PC-9 (cell line): Measurements from ENCODE around the gene RBM28. TPM values are rescaled to one million over a fixed set of nuclear protein-coding genes. Genes with fewer than 3 reads are reported as not detected.

ENCODE experiments used
- BruUV-seq: library from RNA; stranded (reverse); fragments of 400-500 nt; replicated peaks from 2 replicates; lab custom pipeline; 2021; lab: Mats Ljungman, UMichigan
- CTCF ChIA-PET: fragments of 300-600 bp; sonication (Branson Sonifier 250); formaldehyde crosslinking; loops from one replicate; lab custom pipeline; 2022; ENCODE audit warnings: antibody characterized with exemption; lab: Charles Lee
- POLR2A ChIA-PET: fragments of 300-600 bp; sonication (Branson Sonifier 250); formaldehyde crosslinking; loops from one replicate; lab custom pipeline; 2022; ENCODE audit warnings: antibody characterized with exemption; ENCODE audit not compliant: unreplicated experiment; lab: Charles Lee
- DNase-seq, 2 experiments: peaks; one replicate each; pipeline versions ENCODE4 v3.0.0 to v3.0.0-alpha.2; 2015 to 2022; ENCODE audit warnings: mixed read lengths in 1 of 2
- H2AFZ ChIP-seq: fragments of 200-600 bp; sonication (generic); 2 replicates; pipeline ENCODE4 v1.8.1; 2017; ENCODE audit warnings: antibody characterized with exemption
- H3F3A ChIP-seq: fragments of 200-600 bp; sonication (generic); 2 replicates; pipeline ENCODE4 v1.8.1; 2017; ENCODE audit warnings: antibody characterized with exemption, mild to moderate bottlenecking, low read depth; ENCODE audit not compliant: insufficient read depth
- H3K27ac ChIP-seq: fragments of 200-600 bp; sonication (generic); 2 replicates; pipeline ENCODE4 v1.6.1; 2016; ENCODE audit warnings: mixed run types
- H3K27me3 ChIP-seq: fragments of 200-600 bp; sonication (generic); 2 replicates; pipeline ENCODE4 v1.6.1; 2016; ENCODE audit warnings: low read depth, mixed run types; ENCODE audit not compliant: insufficient read depth
- H3K36me3 ChIP-seq: fragments of 200-600 bp; sonication (generic); 2 replicates; pipeline ENCODE4 v1.6.1; 2016; ENCODE audit warnings: low read depth, mixed run types
- H3K4me1 ChIP-seq: fragments of 200-600 bp; sonication (generic); replicated peaks from 2 replicates; pipeline ENCODE4 v1.6.1; 2016; ENCODE audit warnings: mixed run types; ENCODE audit not compliant: insufficient read depth
- H3K4me2 ChIP-seq: fragments of 200-600 bp; sonication (generic); 2 replicates; pipeline ENCODE4 v1.6.1; 2017; ENCODE audit warnings: mixed run types
- H3K4me3 ChIP-seq: fragments of 200-600 bp; sonication (generic); 2 replicates; pipeline ENCODE4 v1.6.1; 2016; ENCODE audit warnings: mixed run types
- H3K79me2 ChIP-seq: fragments of 200-600 bp; sonication (generic); 2 replicates; pipeline ENCODE4 v1.6.1; 2017; ENCODE audit warnings: low read depth, mixed run types
- H3K9me2 ChIP-seq: fragments of 200-600 bp; sonication (generic); 2 replicates; pipeline ENCODE4 v1.8.1; 2017; ENCODE audit warnings: mild to moderate bottlenecking; ENCODE audit not compliant: insufficient read depth
- H3K9me3 ChIP-seq: fragments of 200-600 bp; sonication (generic); 2 replicates; pipeline ENCODE4 v1.8.1; 2016; ENCODE audit warnings: low read depth; ENCODE audit not compliant: insufficient read depth
- H4K20me1 ChIP-seq: fragments of 200-600 bp; sonication (generic); 2 replicates; pipeline ENCODE4 v1.8.1; 2017; ENCODE audit not compliant: insufficient read depth
- EZH2 ChIP-seq: fragments of 200-600 bp; sonication (generic); IDR thresholded peaks from 2 replicates; pipeline ENCODE4 v1.8.0; 2017; ENCODE audit warnings: antibody characterized with exemption, low read depth
- intact Hi-C: fragments of 100-400 bp; cut with micrococcal nuclease; formaldehyde crosslinking; loops from one replicate; pipeline ENCODE4 v1.10.0; 2022; ENCODE audit not compliant: unreplicated experiment
- total RNA-seq: library from RNA; stranded (reverse); gene quantifications from 2 replicates; pipeline ENCODE4 v1.2.3, GENCODE V29; 2021
- TF ChIP-seq, protein P1 (sequence below): fragments of 200-600 bp; sonication (generic); conservative IDR thresholded peaks from 2 replicates; pipeline ENCODE4 v1.6.1; 2017; ENCODE audit warnings: mixed run types, antibody characterized with exemption, mild to moderate bottlenecking, moderate library complexity

Gene RBM28
- total RNA-seq, 1 experiment from 2014 or later = 59.6 TPM

DNA sequence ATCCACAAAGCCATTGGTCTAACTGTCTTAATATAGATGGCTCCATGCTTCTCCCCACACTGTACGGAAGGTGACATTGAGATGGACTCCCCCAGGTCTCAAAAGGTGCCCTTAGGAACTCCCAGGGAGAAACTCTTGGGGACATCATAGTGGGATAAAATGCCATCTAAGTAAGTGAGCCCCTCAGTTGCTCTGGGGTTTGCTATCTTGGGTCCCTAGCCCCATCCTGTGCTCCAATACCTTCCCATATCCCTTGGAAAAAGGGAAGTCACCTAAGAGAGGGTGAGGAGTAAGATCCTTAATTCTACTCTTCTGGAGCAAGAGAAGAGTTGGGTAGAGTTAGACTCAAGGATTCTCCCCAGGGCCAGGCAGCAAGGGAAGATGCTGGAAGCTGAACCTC, 9.9 kb upstream of the RBM28 start:
- no peak overlapping the region for H3K4me3 ChIP-seq
- peaks cover 8% of the 10 kb centered on the region; the same call in 1 of the 2 replicates for H3F3A ChIP-seq
- intact Hi-C loops = no loop called here
- no peak for DNase-seq
- H3K27ac ChIP-seq = no peak overlapping the region
- H4K20me1 ChIP-seq = no peaks in the 10 kb centered on the region
- no peak overlapping the region for H2AFZ ChIP-seq
- H3K9me3 ChIP-seq = no peaks in the 10 kb centered on the region
- TF ChIP-seq, protein P1, sequence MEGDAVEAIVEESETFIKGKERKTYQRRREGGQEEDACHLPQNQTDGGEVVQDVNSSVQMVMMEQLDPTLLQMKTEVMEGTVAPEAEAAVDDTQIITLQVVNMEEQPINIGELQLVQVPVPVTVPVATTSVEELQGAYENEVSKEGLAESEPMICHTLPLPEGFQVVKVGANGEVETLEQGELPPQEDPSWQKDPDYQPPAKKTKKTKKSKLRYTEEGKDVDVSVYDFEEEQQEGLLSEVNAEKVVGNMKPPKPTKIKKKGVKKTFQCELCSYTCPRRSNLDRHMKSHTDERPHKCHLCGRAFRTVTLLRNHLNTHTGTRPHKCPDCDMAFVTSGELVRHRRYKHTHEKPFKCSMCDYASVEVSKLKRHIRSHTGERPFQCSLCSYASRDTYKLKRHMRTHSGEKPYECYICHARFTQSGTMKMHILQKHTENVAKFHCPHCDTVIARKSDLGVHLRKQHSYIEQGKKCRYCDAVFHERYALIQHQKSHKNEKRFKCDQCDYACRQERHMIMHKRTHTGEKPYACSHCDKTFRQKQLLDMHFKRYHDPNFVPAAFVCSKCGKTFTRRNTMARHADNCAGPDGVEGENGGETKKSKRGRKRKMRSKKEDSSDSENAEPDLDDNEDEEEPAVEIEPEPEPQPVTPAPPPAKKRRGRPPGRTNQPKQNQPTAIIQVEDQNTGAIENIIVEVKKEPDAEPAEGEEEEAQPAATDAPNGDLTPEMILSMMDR = no peak
- TF ChIP-seq EZH2 = no peak
- no peaks in the 10 kb centered on the region for H3K79me2 ChIP-seq
- peaks cover 39% of the 10 kb centered on the region for H3K4me1 ChIP-seq
- BruUV-seq = no TSS peak
- CTCF ChIA-PET = interaction anchor here (0.6 to 0.7 kb wide), 2 partner anchors 34 to 68 kb away, joined by 5 to 7 read pairs; no protein-coding TSS in a partner anchor
- POLR2A ChIA-PET = no interaction called here
- H3K27me3 ChIP-seq = no peaks in the 10 kb centered on the region
- no peaks in the 10 kb centered on the region for H3K9me2 ChIP-seq
- H3K4me2 ChIP-seq = no peak overlapping the region
- 0 out of 2 replicates have a peak, but pooled peaks cover 4% of the 10 kb centered on the region for H3K36me3 ChIP-seq

DNA sequence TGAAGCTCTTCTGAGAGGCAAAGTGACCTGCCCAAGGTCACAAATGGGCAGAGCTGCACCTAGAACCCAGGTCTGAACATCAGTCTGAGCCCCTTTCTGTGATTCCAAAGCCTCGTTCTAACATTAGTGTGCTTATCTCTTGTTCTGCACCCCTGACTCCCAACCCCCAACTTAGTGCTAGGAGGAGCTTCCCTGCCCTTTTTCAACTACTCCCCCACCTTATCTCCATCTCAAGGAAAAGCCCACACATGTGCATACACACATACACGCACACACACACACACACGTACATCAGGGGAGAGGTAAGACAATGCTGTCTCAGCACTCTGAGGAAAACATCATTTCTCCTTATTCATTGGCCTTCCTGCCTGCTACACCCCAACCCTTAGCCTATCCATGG, 9.5 kb upstream of the RBM28 start:
- H3K9me2 ChIP-seq = no peaks in the 10 kb centered on the region
- H3K27ac ChIP-seq = no peak overlapping the region
- no peaks in the 10 kb centered on the region for H3K79me2 ChIP-seq
- no peaks in the 10 kb centered on the region for H3K27me3 ChIP-seq
- no peak overlapping the region for H3K4me2 ChIP-seq
- no peaks in the 10 kb centered on the region for H3K9me3 ChIP-seq
- H3K4me3 ChIP-seq = no peak overlapping the region
- H2AFZ ChIP-seq = no peak overlapping the region
- ChIA-PET CTCF (interaction anchor here (0.7 kb wide), 1 partner anchor 37 kb away, joined by 5 read pairs; no protein-coding TSS in a partner anchor), POLR2A (no interaction called here)
- H3K4me1 ChIP-seq = peaks cover 35% of the 10 kb centered on the region
- BruUV-seq = no TSS peak
- H3K36me3 ChIP-seq = no peaks in the 10 kb centered on the region
- H4K20me1 ChIP-seq = no peaks in the 10 kb centered on the region
- intact Hi-C loops = no loop called here
- DNase-seq = no peak
- H3F3A ChIP-seq = peaks cover 8% of the 10 kb centered on the region; the same call in 1 of the 2 replicates
- TF ChIP-seq EZH2 = no peak
- TF ChIP-seq, protein P1 = no peak

DNA sequence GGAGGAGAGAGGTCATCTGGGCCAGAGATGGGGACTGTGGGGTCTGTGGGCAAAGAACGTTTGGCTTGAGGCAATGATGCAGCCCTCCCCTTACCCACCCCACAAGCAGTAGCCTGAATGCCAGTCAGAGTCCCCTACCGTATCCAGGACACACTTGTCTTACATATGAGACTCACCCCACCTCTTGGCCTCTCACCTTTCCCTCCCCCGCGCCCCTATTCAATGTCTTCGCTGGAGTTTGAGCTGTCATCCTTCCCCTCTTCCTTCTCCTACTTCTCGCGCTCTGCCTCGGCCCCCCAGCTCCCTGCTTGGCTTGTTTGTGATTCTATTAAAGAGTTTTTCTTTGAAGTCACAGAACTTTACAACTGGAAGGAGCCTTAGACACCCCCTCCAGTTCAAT, 8.9 kb upstream of the RBM28 start:
- intact Hi-C loops = no loop called here
- H2AFZ ChIP-seq = no peak overlapping the region
- ChIA-PET CTCF (interaction anchor here (0.7 kb wide), 1 partner anchor 38 kb away, joined by 5 read pairs; no protein-coding TSS in a partner anchor), POLR2A (no interaction called here)
- no peaks in the 10 kb centered on the region for H4K20me1 ChIP-seq
- H3K4me1 ChIP-seq = peaks cover 29% of the 10 kb centered on the region
- no peaks in the 10 kb centered on the region for H3K79me2 ChIP-seq
- no peaks in the 10 kb centered on the region for H3K9me2 ChIP-seq
- peaks cover 8% of the 10 kb centered on the region; the same call in 1 of the 2 replicates for H3F3A ChIP-seq
- H3K9me3 ChIP-seq = no peaks in the 10 kb centered on the region
- TF ChIP-seq, protein P1 = no peak
- no peak for TF ChIP-seq EZH2
- DNase-seq = no peak
- no peak overlapping the region for H3K4me2 ChIP-seq
- H3K27me3 ChIP-seq = no peaks in the 10 kb centered on the region
- H3K27ac ChIP-seq = no peak overlapping the region
- no peak overlapping the region for H3K4me3 ChIP-seq
- BruUV-seq = no TSS peak
- no peaks in the 10 kb centered on the region for H3K36me3 ChIP-seq
